ENCODE data around the gene PTDSS2.

The PTDSS2 gene

DNA sequence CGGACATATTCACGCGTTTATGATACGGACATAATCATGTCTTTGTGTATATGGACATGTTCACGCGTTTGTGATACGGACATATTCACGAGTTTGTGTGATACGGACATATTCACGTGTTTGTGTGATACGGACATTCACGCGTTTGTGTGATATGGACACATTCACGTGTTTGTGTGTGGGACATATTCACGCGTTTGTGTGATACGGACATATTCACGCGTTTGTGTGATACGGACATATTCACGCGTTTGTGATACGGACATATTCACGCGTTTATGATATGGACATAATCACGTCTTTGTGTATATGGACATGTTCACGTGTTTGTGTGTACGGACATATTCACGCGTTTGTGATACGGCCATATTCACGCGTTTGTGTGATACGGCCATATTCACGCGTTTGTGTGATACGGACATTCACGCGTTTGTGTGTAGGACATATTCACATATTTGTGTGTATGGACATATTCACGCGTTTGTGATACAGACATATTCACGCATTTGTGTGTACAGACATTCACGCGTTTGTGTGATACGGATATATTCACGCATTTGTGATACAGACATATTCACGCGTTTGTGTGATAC is 24.9 kb downstream of the PTDSS2 start:
- no peak for DNase-seq (ENCODE audit: low spot score in 2 of 2)
- no peak overlapping the region for H3K4me3 Mint-ChIP-seq
- no peaks in the 10 kb centered on the region for H3K9me3 Mint-ChIP-seq
- H3K36me3 Mint-ChIP-seq (ENCODE audit: insufficient read depth): peaks cover 5% of the 10 kb centered on the region
- no peak for ATAC-seq (replicated peaks; ENCODE audit: extremely low read depth, poor library complexity, severe bottlenecking)
- H3K4me1 Mint-ChIP-seq: no peaks in the 10 kb centered on the region
- no peak overlapping the region for H3K27ac Mint-ChIP-seq (ENCODE audit: low read depth)
- H3K27me3 Mint-ChIP-seq: no peaks in the 10 kb centered on the region

DNA sequence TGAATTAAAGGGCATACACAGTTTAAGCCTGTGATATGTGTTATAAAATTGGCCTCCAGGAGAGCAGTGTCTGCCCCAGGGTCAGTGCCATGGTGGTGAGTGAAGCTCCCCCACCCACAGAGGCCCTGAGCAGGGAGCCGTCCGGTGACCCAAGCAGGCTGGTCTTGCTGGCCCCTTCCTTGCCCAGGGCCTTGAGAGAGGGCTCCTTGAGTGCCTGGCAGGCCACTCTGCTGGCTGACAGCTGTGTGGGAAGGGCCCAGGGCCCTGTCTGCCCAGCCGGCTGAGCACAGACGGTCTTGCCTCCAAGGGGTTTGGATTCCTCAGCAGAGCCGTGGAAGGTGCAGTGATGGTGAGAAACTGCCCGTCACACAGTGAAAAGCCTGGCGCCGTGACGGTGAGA is 25.9 kb downstream of the PTDSS2 start:
- no peaks in the 10 kb centered on the region for H3K27me3 Mint-ChIP-seq
- no peaks in the 10 kb centered on the region for H3K4me1 Mint-ChIP-seq
- peaks cover 2% of the 10 kb centered on the region for H3K36me3 Mint-ChIP-seq (ENCODE audit: insufficient read depth)
- no peak for DNase-seq (ENCODE audit: low spot score in 2 of 2)
- ATAC-seq (replicated peaks; ENCODE audit: extremely low read depth, poor library complexity, severe bottlenecking): no peak
- H3K4me3 Mint-ChIP-seq: no peak overlapping the region
- no peak overlapping the region for H3K27ac Mint-ChIP-seq (ENCODE audit: low read depth)
- H3K9me3 Mint-ChIP-seq: no peaks in the 10 kb centered on the region

DNA sequence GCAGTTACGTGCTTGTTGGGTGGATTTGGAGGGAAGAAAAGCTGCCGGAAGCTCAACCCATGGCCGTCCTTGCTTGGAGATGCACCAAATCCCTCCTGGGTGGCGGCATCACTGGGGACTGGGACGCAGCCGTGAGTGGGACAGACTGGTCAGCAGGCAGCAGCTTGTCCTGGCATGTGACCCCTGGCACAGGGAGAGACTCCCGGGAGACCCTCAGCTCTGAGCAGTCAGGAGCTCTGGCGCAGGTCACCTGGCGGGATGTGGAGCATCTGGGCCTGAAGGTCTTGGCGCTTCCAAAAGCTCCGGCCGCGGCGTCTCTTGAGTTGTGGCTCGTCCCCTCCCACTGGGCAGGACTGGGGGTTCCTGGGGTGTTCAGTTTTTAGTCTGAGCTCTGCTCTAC is 26.3 kb downstream of the PTDSS2 start:
- Mint-ChIP-seq H3K9me3 (no peaks in the 10 kb centered on the region), H3K36me3 (ENCODE audit: insufficient read depth) (peaks cover 3% of the 10 kb centered on the region), H3K27ac (ENCODE audit: low read depth) (no peak overlapping the region), H3K4me3 (no peak overlapping the region), H3K4me1 (no peaks in the 10 kb centered on the region), H3K27me3 (no peaks in the 10 kb centered on the region)
- DNase-seq (ENCODE audit: low spot score in 2 of 2) (no peak), ATAC-seq (replicated peaks; ENCODE audit: extremely low read depth, poor library complexity, severe bottlenecking) (no peak)

DNA sequence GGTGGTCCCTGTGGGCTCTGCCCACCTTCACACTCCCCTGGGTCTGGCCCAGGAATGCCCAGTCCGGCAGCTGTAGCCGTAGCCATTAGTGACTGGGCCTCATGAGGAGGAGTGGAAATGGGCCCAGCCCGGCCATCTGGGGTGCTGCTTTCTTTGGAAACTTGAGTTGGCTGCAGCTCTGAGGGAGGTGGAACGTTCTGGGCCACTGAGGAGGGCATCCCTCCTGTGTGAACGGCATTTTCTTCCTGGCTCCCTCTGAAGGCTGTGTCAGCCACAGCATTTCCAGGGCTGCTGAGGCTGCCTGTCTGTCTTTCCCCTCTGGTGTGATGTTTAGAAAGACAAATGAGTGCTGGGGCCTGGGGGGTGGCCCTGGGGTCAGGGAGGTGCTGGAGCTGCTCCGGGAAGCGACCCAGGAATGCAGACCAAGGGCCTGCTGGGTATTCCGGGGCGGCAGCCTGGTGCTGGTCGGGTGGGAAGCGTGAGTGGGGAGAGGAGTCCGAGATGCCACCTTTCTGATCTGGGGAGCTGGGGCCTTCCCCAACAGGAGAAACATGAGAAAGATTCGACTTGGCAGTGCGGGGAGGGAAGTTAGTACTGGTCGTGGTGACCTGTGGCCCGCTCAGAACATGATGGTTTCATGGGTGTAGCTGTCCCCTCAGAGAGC is 27.1 kb downstream of the PTDSS2 start:
- no peaks in the 10 kb centered on the region for H3K9me3 Mint-ChIP-seq
- H3K4me3 Mint-ChIP-seq: no peak overlapping the region
- no peak overlapping the region for H3K27ac Mint-ChIP-seq (ENCODE audit: low read depth)
- peaks cover 3% of the 10 kb centered on the region for H3K36me3 Mint-ChIP-seq (ENCODE audit: insufficient read depth)
- no peaks in the 10 kb centered on the region for H3K4me1 Mint-ChIP-seq
- DNase-seq (ENCODE audit: low spot score in 2 of 2) (no peak), ATAC-seq (replicated peaks; ENCODE audit: extremely low read depth, poor library complexity, severe bottlenecking) (no peak)
- no peaks in the 10 kb centered on the region for H3K27me3 Mint-ChIP-seq

DNA sequence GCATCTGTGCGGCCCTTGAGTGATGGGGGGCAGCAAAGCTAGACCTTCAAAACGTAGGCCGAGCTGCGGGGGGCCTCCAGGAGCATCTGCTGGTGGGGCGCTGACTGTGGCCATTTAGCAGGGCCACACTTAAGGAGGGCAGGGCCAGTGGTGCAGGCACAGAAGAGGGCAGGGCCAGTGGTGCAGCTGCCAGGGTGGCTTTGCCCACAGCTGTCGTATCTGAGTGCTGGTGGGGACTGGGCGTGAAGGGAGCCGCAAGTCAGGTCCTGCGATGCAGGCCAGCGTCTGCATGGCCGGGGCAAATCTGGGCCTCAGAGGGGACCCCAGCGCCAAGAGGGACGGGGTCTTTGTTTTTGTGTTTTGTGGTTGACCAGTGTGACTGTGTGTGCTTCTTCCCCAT is 29.2 kb downstream of the PTDSS2 start:
- no peak overlapping the region for H3K4me3 Mint-ChIP-seq
- no peaks in the 10 kb centered on the region for H3K9me3 Mint-ChIP-seq
- H3K27ac Mint-ChIP-seq (ENCODE audit: low read depth): no peak overlapping the region
- H3K36me3 Mint-ChIP-seq (ENCODE audit: insufficient read depth): peaks cover 1% of the 10 kb centered on the region
- H3K4me1 Mint-ChIP-seq: no peaks in the 10 kb centered on the region
- H3K27me3 Mint-ChIP-seq: no peaks in the 10 kb centered on the region
- ATAC-seq (replicated peaks; ENCODE audit: extremely low read depth, poor library complexity, severe bottlenecking): no peak
- DNase-seq (ENCODE audit: low spot score in 2 of 2): no peak

DNA sequence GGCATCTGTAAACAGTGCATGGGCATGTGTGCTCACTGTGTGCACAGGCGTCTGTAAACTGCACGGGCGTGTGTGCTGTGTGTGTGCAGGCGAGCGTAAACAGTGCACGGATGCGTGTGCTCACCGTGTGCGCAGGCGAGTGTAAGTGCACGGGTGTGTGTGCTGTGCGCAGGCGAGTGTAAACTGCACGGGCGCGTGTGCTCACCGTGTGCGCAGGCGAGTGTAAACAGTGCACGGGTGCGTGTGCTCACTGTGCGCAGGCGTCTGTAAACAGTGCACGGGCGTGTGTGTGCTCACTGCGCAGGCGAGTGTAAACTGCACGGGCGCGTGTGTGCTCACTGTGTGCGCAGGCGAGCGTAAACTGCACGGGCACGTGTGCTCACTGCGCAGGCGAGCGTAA is 34.5 kb downstream of the PTDSS2 start:
- Mint-ChIP-seq H3K27ac (ENCODE audit: low read depth) (no peak overlapping the region), H3K27me3 (no peaks in the 10 kb centered on the region), H3K9me3 (no peaks in the 10 kb centered on the region), H3K4me1 (no peaks in the 10 kb centered on the region), H3K36me3 (ENCODE audit: insufficient read depth) (peaks cover 1% of the 10 kb centered on the region), H3K4me3 (no peak overlapping the region)
- DNase-seq (ENCODE audit: low spot score in 2 of 2) (no peak), ATAC-seq (replicated peaks; ENCODE audit: extremely low read depth, poor library complexity, severe bottlenecking) (no peak)

DNA sequence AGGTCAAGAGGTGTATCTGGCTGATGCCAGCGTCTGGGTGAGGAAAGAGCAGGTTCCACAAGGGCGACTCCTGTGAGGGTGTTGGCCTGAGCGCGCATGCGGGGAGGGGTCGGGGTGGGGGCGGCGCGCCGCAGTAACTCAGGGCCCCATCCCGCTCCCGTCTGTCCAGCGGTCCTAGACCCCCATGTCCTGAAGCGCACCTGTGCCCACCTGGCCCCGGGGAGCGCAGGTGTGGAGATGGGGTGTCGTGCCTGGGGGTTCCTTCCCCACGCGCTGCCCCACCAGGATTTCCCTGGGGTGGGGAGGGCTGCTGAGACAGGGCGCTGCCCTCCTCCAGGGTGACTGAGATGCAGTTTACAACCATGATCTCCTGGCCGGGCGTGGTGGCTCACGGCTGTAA is 36.1 kb downstream of the PTDSS2 start:
- Mint-ChIP-seq H3K9me3 (no peaks in the 10 kb centered on the region), H3K4me1 (no peaks in the 10 kb centered on the region), H3K27me3 (no peaks in the 10 kb centered on the region), H3K36me3 (ENCODE audit: insufficient read depth) (peaks cover 2% of the 10 kb centered on the region), H3K4me3 (no peak overlapping the region), H3K27ac (ENCODE audit: low read depth) (no peak overlapping the region)
- ATAC-seq (replicated peaks; ENCODE audit: extremely low read depth, poor library complexity, severe bottlenecking) (no peak), DNase-seq (ENCODE audit: low spot score in 2 of 2) (no peak)

DNA sequence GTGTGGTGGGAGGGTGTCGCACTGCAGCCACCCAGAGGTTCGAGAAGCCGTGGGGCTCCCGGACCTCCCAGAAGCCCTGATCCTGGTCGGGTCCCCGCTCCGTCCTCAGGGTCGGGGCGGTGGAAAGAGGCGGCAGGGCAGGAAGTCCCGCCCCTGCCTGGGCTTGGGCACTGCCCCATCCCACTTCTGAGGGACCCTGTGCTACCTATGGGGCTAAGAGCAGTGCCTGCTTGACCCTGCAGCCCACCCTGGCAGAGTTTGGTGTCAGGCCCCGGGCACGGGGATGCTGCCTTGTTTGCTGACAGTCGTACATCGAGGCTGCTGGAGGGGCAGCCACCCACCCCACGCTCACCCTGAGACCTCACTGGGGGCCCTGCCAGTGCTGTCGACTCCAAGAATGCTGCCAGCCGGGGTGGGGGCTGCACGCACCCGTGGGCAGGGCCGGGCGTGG is 37.5 kb downstream of the PTDSS2 start:
- ATAC-seq (replicated peaks; ENCODE audit: extremely low read depth, poor library complexity, severe bottlenecking): no peak
- Mint-ChIP-seq H3K36me3 (ENCODE audit: insufficient read depth) (peaks cover 4% of the 10 kb centered on the region), H3K27ac (ENCODE audit: low read depth) (no peak overlapping the region), H3K9me3 (no peaks in the 10 kb centered on the region), H3K4me1 (no peaks in the 10 kb centered on the region), H3K4me3 (no peak overlapping the region), H3K27me3 (no peaks in the 10 kb centered on the region)
- DNase-seq (ENCODE audit: low spot score in 2 of 2): no peak

DNA sequence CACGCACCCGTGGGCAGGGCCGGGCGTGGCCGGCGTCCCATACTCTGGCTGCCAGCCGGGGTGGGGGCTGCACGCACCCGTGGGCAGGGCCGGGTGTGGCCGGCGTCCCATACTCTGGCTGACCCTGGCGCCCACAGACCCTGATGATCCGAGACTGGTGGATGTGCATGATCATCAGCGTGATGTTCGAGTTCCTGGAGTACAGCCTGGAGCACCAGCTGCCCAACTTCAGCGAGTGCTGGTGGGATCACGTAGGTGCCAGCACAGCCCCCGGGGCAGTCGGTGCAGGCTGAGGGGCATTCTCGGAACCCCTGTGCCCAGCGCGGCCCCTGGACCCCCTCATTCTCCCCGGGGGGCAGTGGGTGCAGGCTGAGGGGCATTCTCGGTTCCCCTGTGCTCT is 38.0 kb downstream of the PTDSS2 start:
- no peak for ATAC-seq (replicated peaks; ENCODE audit: extremely low read depth, poor library complexity, severe bottlenecking)
- Mint-ChIP-seq H3K4me1 (no peaks in the 10 kb centered on the region), H3K36me3 (ENCODE audit: insufficient read depth) (peaks cover 6% of the 10 kb centered on the region), H3K27ac (ENCODE audit: low read depth) (no peak overlapping the region), H3K9me3 (no peaks in the 10 kb centered on the region), H3K27me3 (no peaks in the 10 kb centered on the region), H3K4me3 (no peak overlapping the region)
- no peak for DNase-seq (ENCODE audit: low spot score in 2 of 2)

DNA sequence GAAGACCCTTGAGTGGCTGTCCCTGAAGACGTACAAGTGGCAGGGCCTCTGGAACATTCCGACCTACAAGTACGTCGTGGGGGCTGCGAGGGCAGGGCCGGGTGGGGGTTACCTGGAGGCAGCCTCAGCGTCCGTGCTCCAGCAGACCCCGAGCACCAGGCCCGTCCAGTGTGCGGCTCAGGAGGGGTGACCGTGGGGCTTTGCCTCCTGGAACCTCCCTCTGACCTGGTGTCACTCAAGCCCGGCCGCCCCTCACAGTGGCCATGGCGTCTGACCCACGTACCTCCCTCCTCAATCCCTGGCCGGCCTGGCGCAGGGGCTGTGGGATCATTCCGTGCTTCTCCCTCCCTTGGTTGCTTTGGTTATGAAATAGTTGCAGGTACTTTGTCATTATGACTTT is 38.5 kb downstream of the PTDSS2 start:
- no peaks in the 10 kb centered on the region for H3K4me1 Mint-ChIP-seq
- no peak overlapping the region for H3K27ac Mint-ChIP-seq (ENCODE audit: low read depth)
- ATAC-seq (replicated peaks; ENCODE audit: extremely low read depth, poor library complexity, severe bottlenecking): no peak
- H3K4me3 Mint-ChIP-seq: no peak overlapping the region
- no peak for DNase-seq (ENCODE audit: low spot score in 2 of 2)
- no peaks in the 10 kb centered on the region for H3K27me3 Mint-ChIP-seq
- no peaks in the 10 kb centered on the region for H3K9me3 Mint-ChIP-seq
- H3K36me3 Mint-ChIP-seq (ENCODE audit: insufficient read depth): peaks cover 8% of the 10 kb centered on the region

DNA sequence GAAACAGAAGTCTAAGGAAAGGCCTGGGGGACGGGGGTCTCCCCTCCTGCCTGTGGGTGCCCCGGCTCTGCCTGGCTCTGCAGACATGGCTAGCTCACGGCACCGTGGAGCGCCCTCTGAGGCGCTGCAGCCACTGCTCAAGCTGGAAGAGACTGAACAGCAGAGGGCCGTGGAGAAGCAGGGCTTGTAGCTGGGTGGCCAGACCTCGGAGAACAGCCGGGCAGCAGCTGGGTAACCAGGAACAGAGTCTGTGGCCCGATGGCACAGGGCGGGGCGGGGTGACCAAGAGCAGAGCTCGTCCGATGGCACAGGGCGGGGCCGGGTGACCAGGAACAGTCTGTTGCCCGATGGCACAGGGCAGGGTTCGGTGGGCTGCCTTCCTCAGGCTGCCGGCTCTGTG is 38.9 kb downstream of the PTDSS2 start:
- H3K4me1 Mint-ChIP-seq: no peaks in the 10 kb centered on the region

DNA sequence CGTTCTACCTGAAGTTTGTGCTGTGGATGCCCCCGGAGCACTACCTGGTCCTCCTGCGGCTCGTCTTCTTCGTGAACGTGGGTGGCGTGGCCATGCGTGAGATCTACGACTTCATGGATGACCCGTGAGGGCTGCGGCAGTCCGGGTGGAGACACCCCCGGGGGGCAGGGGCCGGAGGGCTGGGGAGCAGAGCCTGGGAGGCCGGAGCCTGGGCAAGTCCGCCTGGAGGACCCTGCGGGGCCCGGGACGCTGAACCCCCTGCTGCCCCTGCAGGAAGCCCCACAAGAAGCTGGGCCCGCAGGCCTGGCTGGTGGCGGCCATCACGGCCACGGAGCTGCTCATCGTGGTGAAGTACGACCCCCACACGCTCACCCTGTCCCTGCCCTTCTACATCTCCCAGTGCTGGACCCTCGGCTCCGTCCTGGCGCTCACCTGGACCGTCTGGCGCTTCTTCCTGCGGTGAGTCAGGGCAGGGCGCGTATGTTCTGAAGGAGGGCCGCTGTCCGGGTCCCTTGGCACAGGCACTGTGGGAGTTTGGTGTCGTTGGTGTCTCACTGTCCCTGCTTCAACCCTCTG is 39.6 kb downstream of the PTDSS2 start:
- DNase-seq (ENCODE audit: low spot score in 2 of 2): no peak
- H3K9me3 Mint-ChIP-seq: no peaks in the 10 kb centered on the region
- no peak overlapping the region for H3K27ac Mint-ChIP-seq (ENCODE audit: low read depth)
- no peak overlapping the region for H3K4me3 Mint-ChIP-seq
- peaks cover 13% of the 10 kb centered on the region for H3K36me3 Mint-ChIP-seq (ENCODE audit: insufficient read depth)
- no peaks in the 10 kb centered on the region for H3K4me1 Mint-ChIP-seq
- H3K27me3 Mint-ChIP-seq: no peaks in the 10 kb centered on the region
- ATAC-seq (replicated peaks; ENCODE audit: extremely low read depth, poor library complexity, severe bottlenecking): no peak

More for the DNA sequence above, 38.9 kb downstream of the PTDSS2 start:
- no peak for ATAC-seq (replicated peaks; ENCODE audit: extremely low read depth, poor library complexity, severe bottlenecking)
- H3K27ac Mint-ChIP-seq (ENCODE audit: low read depth): no peak overlapping the region
- H3K4me3 Mint-ChIP-seq: no peak overlapping the region
- no peak for DNase-seq (ENCODE audit: low spot score in 2 of 2)
- no peaks in the 10 kb centered on the region for H3K27me3 Mint-ChIP-seq
- no peaks in the 10 kb centered on the region for H3K9me3 Mint-ChIP-seq
- peaks cover 10% of the 10 kb centered on the region for H3K36me3 Mint-ChIP-seq (ENCODE audit: insufficient read depth)

DNA sequence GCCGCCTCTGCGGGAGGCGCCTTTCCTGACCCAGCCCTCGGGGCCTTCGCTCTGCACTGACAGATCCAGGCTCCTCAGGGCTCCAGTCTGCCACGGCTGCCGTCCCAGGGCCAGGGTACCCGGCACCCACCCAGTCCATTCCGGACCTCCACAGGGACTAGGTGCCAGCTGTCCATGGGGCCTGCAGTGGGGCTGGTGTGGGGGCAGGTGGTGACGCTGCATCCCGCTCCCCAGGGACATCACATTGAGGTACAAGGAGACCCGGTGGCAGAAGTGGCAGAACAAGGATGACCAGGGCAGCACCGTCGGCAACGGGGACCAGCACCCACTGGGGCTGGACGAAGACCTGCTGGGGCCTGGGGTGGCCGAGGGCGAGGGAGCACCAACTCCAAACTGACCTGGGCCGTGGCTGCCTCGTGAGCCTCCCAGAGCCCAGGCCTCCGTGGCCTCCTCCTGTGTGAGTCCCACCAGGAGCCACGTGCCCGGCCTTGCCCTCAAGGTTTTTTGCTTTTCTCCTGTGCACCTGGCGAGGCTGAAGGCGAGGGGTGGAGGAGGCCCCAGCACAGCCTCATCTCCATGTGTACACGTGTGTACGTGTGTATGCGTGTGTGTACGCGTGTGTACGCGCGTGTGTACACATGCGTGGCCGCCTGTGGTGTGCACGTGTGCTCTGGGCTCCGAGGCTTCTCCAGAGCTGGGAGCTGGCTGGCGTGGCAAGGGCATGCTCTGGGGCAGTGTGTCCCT is 40.3 kb downstream of the PTDSS2 start:
- Mint-ChIP-seq H3K27me3 (no peaks in the 10 kb centered on the region), H3K4me1 (no peaks in the 10 kb centered on the region), H3K36me3 (ENCODE audit: insufficient read depth) (peaks cover 13% of the 10 kb centered on the region), H3K27ac (ENCODE audit: low read depth) (no peak overlapping the region), H3K4me3 (no peak overlapping the region), H3K9me3 (no peaks in the 10 kb centered on the region)
- ATAC-seq (replicated peaks; ENCODE audit: extremely low read depth, poor library complexity, severe bottlenecking) (no peak), DNase-seq (ENCODE audit: low spot score in 2 of 2) (no peak)

All from central memory CD8-positive, alpha-beta T cell (primary cell).